Small intestine (tissue), 7 donors: ENCODE results near the gene HOXA4. TPM values are rescaled to one million over a fixed set of nuclear protein-coding genes. Genes with fewer than 3 reads are reported as not detected.
A peak's percentile ranks its signal among the peaks of the same experiment; 100 is the strongest.

ENCODE experiments used
- DNase-seq, 2 donors: peaks; one replicate each; pipeline versions ENCODE4 v3.0.0 to v3.0.0-alpha.2; 2013
- FAIRE-seq: peaks from 2 replicates; lab custom pipeline; 2012; peaks lifted over from hg19 to GRCh38; lab: Jason Lieb, UNC
- H3K27ac ChIP-seq, 3 donors: one replicate each; pipeline ENCODE4 v1.5.1; 2013; ENCODE audit warnings: low read length in 2 of 3, mild to moderate bottlenecking in 2 of 3, control low read depth in 1 of 3, inconsistent platforms in 1 of 3, low read depth in 1 of 3, moderate library complexity in 1 of 3
- H3K27me3 ChIP-seq, 3 donors: one replicate each; pipeline ENCODE4 v1.6.1; 2013; ENCODE audit warnings: low read length in 3 of 3, inconsistent platforms in 1 of 3; ENCODE audit not compliant: control insufficient read depth in 3 of 3, insufficient read depth in 3 of 3
- H3K36me3 ChIP-seq, 3 donors: one replicate each; pipeline ENCODE4 v1.6.1; 2013; ENCODE audit warnings: low read length in 3 of 3, inconsistent platforms in 1 of 3, low read depth in 1 of 3, mild to moderate bottlenecking in 1 of 3, moderate library complexity in 1 of 3; ENCODE audit not compliant: control insufficient read depth in 3 of 3, insufficient read depth in 2 of 3
- H3K4me1 ChIP-seq, 3 donors: one replicate each; pipeline ENCODE4 v1.6.1; 2013; ENCODE audit warnings: low read length in 2 of 3, inconsistent platforms in 1 of 3, low read depth in 1 of 3, mild to moderate bottlenecking in 1 of 3, moderate library complexity in 1 of 3; ENCODE audit not compliant: control insufficient read depth in 3 of 3, insufficient read depth in 2 of 3
- H3K4me3 ChIP-seq, 3 donors: one replicate each; pipeline ENCODE4 v1.5.1; 2013; ENCODE audit warnings: low read length in 3 of 3, control low read depth in 1 of 3, inconsistent platforms in 1 of 3, low read depth in 1 of 3, mild to moderate bottlenecking in 1 of 3, moderate library complexity in 1 of 3
- H3K9me3 ChIP-seq, 2 donors: one replicate each; pipeline ENCODE4 v1.6.1; 2013; ENCODE audit warnings: low read depth in 1 of 2, low read length in 1 of 2; ENCODE audit not compliant: control insufficient read depth in 2 of 2, insufficient read depth in 1 of 2
- WGBS, 3 donors: extraction: QIAGEN DNeasy Blood & Tissue Kit; methylation state at CpG; one replicate each; pipeline ENCODE4 v1.1.7; 2013; 5-methylcytosine and 5-hydroxymethylcytosine counted together
- polyA plus RNA-seq, 4 donors: library from polyadenylated mRNA; stranded (reverse) in 3 of 4; unstranded in 1 of 4; fragments of 200-250 nt in 3 of 4; fragments of 120-200 nt in 1 of 4; gene quantifications; one replicate each; pipeline versions ENCODE4 v1.2.1 to v1.2.3, GENCODE V29; 2013
- donor health status: healthy with polysubstance abuse.
- donor health status: control.
- donor health status: control.
- donor health status: Bipolar disorder and iron deficiency.
- donor health status: healthy.

HOXA4 gene
- polyA plus RNA-seq, 4 donors: 2.4 to 15.3 (median 7.9) TPM; not detected in 1

- FAIRE-seq: no peak
- 78 to 88% (median 81%) methylated on average over 4 of the region's 4 CpGs for WGBS, 3 donors
Measured at GRCh38 chr7:27109466-27110185, 20.9 kb downstream of the HOXA4 start.

GRCh38 chr7:27108390-27109127 lies 22.0 kb downstream of the HOXA4 start:
- Histone ChIP-seq H3K4me1 (peaks cover 0 to 34% (median 3%) of the 10 kb centered on the region in 3 donors), H3K36me3 (peaks cover 0 to 30% (median 0%) of the 10 kb centered on the region in 3 donors), H3K27me3 (peaks cover 0 to 76% (median 2%) of the 10 kb centered on the region in 3 donors), H3K27ac (peak overlapping the region in 2 of 3 donors; percentile 73 to 96), H3K4me3 (peak overlapping the region in 1 of 3 donors; percentile 27), H3K9me3 (no peaks in the 10 kb centered on the region)
- FAIRE-seq (no peak), DNase-seq (peak in 1 of 2 donors; percentile 63)
- WGBS, 3 donors: 49 to 85% (median 66%) methylated on average over 38 to 41 of the region's 41 CpGs

More at GRCh38 chr7:27109466-27110185, 20.9 kb downstream of the HOXA4 start:
- H3K4me3 ChIP-seq: no peak overlapping the region
- DNase-seq: no peak
- H3K36me3 ChIP-seq: peaks cover 0 to 30% (median 0%) of the 10 kb centered on the region in 3 donors
- peak overlapping the region in 2 of 3 donors; percentile 73 to 96 for H3K27ac ChIP-seq
- peaks cover 0 to 37% (median 3%) of the 10 kb centered on the region in 3 donors for H3K4me1 ChIP-seq
- no peaks in the 10 kb centered on the region for H3K9me3 ChIP-seq
- peaks cover 0 to 72% (median 2%) of the 10 kb centered on the region in 3 donors for H3K27me3 ChIP-seq

- peaks cover 0 to 79% (median 9%) of the 10 kb centered on the region in 3 donors for H3K27me3 ChIP-seq
- peaks cover 0 to 30% (median 0%) of the 10 kb centered on the region in 3 donors for H3K36me3 ChIP-seq
- peak overlapping the region; percentile 9 to 96 (median 73) for H3K27ac ChIP-seq
- no peak for FAIRE-seq
- H3K4me1 ChIP-seq: peaks cover 0 to 31% (median 3%) of the 10 kb centered on the region in 3 donors
- DNase-seq: peak in 1 of 2 donors; percentile 32
- H3K9me3 ChIP-seq: no peaks in the 10 kb centered on the region
- peak overlapping the region in 1 of 3 donors; percentile 27 for H3K4me3 ChIP-seq
- 56 to 84% (median 74%) methylated on average over 46 to 47 of the region's 47 CpGs for WGBS, 3 donors
Measured at GRCh38 chr7:27107391-27108381, 22.9 kb downstream of the HOXA4 start.

DNA sequence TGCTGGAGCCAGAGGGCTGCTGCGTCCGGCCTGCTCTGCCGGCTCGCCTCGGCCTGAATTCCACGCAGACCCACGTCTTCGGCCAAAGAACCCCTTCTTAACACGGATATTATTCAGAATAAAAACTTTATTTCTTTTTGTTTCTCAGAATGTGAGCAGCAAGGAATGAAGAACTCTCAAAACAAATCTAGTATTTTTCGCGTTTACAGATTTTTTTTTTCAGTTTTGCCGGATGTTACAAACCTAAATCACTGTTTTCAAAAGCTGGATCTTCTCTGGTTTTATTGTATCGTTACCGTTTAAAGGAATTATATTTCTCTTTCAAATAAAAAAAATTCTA lies 23.7 kb downstream of the HOXA4 start:
- WGBS, 3 donors: 55 to 81% (median 69%) methylated on average over 14 of the region's 14 CpGs
- FAIRE-seq: no peak

DNA sequence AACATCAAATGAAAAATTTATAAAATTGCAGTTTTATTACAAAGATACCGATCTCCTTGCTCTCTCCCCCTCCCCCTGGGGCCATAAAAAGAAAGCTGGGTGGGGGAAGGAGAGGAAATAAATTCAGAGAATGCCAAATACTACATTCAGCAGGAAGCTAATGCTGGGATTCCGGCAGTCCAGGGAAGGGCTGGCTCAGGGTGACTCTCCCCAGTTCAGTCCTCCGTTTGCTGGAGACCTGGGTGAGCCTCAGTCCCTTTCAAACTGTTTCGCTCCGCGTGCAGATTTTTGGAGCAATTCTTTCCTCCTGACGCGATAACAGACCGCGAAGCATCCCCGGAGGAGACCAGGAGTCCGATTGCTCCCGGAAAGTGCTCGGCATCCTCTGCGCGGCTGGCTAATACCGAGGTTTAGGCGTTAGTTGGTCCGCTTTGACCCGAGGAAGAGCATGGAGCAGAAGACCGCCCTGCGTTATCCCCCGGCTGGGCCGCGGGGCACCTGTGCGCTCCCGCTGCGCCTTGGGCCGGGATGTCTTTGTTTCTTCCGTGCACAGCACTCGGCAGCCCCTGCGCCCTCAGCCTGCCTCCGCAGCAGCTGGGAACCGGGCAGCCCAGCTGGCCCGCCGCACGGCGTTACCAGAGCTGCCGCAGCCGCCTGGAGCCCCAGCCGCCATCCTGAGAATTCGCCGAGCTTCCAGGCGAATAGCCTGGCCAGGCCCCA lies 24.2 kb downstream of the HOXA4 start:
- H3K9me3 ChIP-seq: no peaks in the 10 kb centered on the region
- H3K4me1 ChIP-seq: peaks cover 0 to 31% (median 3%) of the 10 kb centered on the region in 3 donors

More for the DNA sequence above, 23.7 kb downstream of the HOXA4 start:
- peaks cover 0 to 30% (median 0%) of the 10 kb centered on the region in 3 donors for H3K36me3 ChIP-seq
- peak overlapping the region in 2 of 3 donors; percentile 73 to 89 for H3K27ac ChIP-seq
- DNase-seq: no peak
- H3K4me1 ChIP-seq: peaks cover 0 to 31% (median 3%) of the 10 kb centered on the region in 3 donors
- peaks cover under 1 to 86% (median 11%) of the 10 kb centered on the region in 3 donors for H3K27me3 ChIP-seq
- H3K9me3 ChIP-seq: no peaks in the 10 kb centered on the region
- peak overlapping the region in 1 of 3 donors; percentile 20 for H3K4me3 ChIP-seq

DNA sequence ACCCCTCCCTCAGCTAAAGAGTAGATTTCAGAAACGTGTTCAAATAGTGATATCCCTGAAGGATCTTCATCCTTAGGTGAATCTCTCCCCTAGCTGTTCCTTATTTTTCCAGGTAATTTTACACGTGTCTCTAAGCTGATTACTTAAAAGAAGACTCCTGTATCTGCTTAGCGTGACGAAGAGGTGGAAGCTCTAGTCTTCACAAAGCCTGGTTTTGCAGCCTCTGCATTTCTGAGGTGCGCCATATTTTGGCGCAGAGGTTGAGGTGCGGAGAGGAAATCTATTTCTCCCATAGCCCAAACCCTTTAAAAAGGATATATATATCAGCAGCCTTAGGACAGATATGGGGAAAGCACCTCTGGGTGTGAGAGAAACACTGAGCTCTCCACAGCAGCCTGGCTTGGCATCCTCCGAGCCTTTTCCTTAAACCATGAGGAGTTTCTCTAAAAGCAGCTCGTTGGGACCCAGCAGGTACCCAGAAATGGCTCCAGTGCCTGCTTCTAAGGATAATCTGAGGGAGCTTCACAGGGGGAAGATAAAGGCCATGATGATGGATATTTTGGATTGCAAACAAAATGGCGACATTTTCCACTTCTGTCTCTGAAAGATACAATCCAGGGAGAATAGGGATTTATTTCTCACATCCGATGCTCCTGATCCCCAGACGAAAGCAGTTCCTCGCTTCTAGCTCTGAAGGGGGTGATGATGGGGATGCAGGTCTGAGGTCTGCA lies 25.1 kb downstream of the HOXA4 start:
- H3K9me3 ChIP-seq: no peaks in the 10 kb centered on the region
- 73 to 77% (median 75%) methylated on average over 13 of the region's 13 CpGs for WGBS, 3 donors
- DNase-seq (peak in 1 of 2 donors; percentile 21), FAIRE-seq (no peak)
- peaks cover 2 to 24% (median 3%) of the 10 kb centered on the region in 3 donors for H3K4me1 ChIP-seq
- H3K4me3 ChIP-seq: peak overlapping the region in 1 of 3 donors; percentile 20
- peak overlapping the region in 2 of 3 donors; percentile 73 to 89 for H3K27ac ChIP-seq
- H3K36me3 ChIP-seq: peaks cover 0 to 33% (median 0%) of the 10 kb centered on the region in 3 donors
- peaks cover 5 to 90% (median 11%) of the 10 kb centered on the region in 3 donors for H3K27me3 ChIP-seq

More for the DNA sequence above, 24.2 kb downstream of the HOXA4 start:
- Histone ChIP-seq H3K36me3 (peaks cover 0 to 30% (median 0%) of the 10 kb centered on the region in 3 donors), H3K27ac (peak overlapping the region in 2 of 3 donors; percentile 73 to 89), H3K27me3 (peaks cover 5 to 90% (median 11%) of the 10 kb centered on the region in 3 donors), H3K4me3 (peak overlapping the region in 1 of 3 donors; percentile 20)
- DNase-seq (peak in 1 of 2 donors; percentile 41), FAIRE-seq (no peak)
- 48 to 77% (median 72%) methylated on average over 44 of the region's 44 CpGs for WGBS, 3 donors
